B cell (primary cell): ENCODE results near the gene AK8. TPM values are rescaled to one million over a fixed set of nuclear protein-coding genes. Genes with fewer than 3 reads are reported as not detected.

Experiments used
- ATAC-seq: fragments of 200-7000 bp; cut with Tn5 transposase; one replicate; pipeline ENCODE4 v1.10.0; 2021; ENCODE audit warnings: low read depth, mild to moderate bottlenecking, moderate number of reproducible peaks, moderate library complexity
- CTCF ChIA-PET: fragments of 350-600 bp; sonication (Branson Sonifier 250); formaldehyde crosslinking; loops from one replicate; lab custom pipeline; 2021; ENCODE audit warnings: antibody characterized with exemption, inconsistent platforms; lab: Charles Lee
- POLR2A ChIA-PET: fragments of 350-600 bp; sonication (Branson Sonifier 250); formaldehyde crosslinking; loops from one replicate; lab custom pipeline; 2021; ENCODE audit warnings: antibody characterized with exemption; lab: Charles Lee
- DNase-seq: peaks from one replicate; pipeline ENCODE4 v3.0.0; 2013
- H2AFZ ChIP-seq: 2 replicates; pipeline ENCODE4 v1.6.1; 2012; ENCODE audit warnings: mild to moderate bottlenecking, low read depth, low read length; ENCODE audit not compliant: insufficient read depth, poor library complexity, severe bottlenecking
- H3K27ac ChIP-seq, 2 donors: 1 replicate in 1 of 2; 2 replicates in 1 of 2; pipeline ENCODE4 v1.5.1; 2012 to 2013; ENCODE audit warnings: low read length in 2 of 2, mild to moderate bottlenecking in 2 of 2, moderate library complexity in 1 of 2
- H3K27me3 ChIP-seq, 4 experiments: fragments of 200-600 bp in 1 of 4; sonication (generic) in 1 of 4; replicated peaks in 1 of 4; 1 replicate in 2 of 4; 2 replicates in 2 of 4; pipeline versions ENCODE4 v1.6.1 to v1.7.0; 2013 to 2016; ENCODE audit warnings: low read length in 3 of 4, mild to moderate bottlenecking in 2 of 4, mixed read lengths in 1 of 4, moderate library complexity in 1 of 4; ENCODE audit not compliant: insufficient read depth in 4 of 4, control insufficient read depth in 3 of 4; ENCODE audit errors: control extremely low read depth in 1 of 4
- H3K36me3 ChIP-seq, 2 experiments: replicated peaks in 1 of 2; 1 replicate in 1 of 2; 2 replicates in 1 of 2; pipeline versions ENCODE4 v1.6.1 to v1.7.1; 2013; ENCODE audit warnings: low read length in 1 of 2; ENCODE audit not compliant: insufficient read depth in 2 of 2, control insufficient read depth in 1 of 2; ENCODE audit errors: control extremely low read depth in 1 of 2, extremely low read depth in 1 of 2
- H3K4me1 ChIP-seq, 2 donors: fragments of 200-600 bp in 1 of 2; sonication (generic) in 1 of 2; 1 replicate in 1 of 2; 2 replicates in 1 of 2; pipeline versions ENCODE4 v1.5.1 to v1.6.1; 2013 to 2017; ENCODE audit warnings: low read length in 2 of 2; ENCODE audit not compliant: control insufficient read depth in 2 of 2, insufficient read depth in 2 of 2
- H3K4me2 ChIP-seq: replicated peaks from 2 replicates; pipeline ENCODE3; 2012; ENCODE audit warnings: mild to moderate bottlenecking, low read depth, low read length; ENCODE audit not compliant: poor library complexity, severe bottlenecking
- H3K4me3 ChIP-seq, 5 experiments: fragments of 200-600 bp in 1 of 5; sonication (generic) in 1 of 5; 1 replicate in 3 of 5; 2 replicates in 2 of 5; pipeline versions ENCODE4 v1.5.1 to v1.7.0; 2011 to 2016; ENCODE audit warnings: low read length in 4 of 5, mild to moderate bottlenecking in 4 of 5, low read depth in 2 of 5, control low read depth in 1 of 5, moderate library complexity in 1 of 5; ENCODE audit not compliant: insufficient read depth in 1 of 5; ENCODE audit errors: control extremely low read depth in 1 of 5, extremely low read depth in 1 of 5
- H3K79me2 ChIP-seq: fragments of 200-600 bp; sonication (generic); one replicate; pipeline ENCODE4 v1.6.0; 2016; ENCODE audit warnings: low read length; ENCODE audit not compliant: control insufficient read depth, insufficient read depth
- H3K9ac ChIP-seq: fragments of 200-600 bp; sonication (generic); 2 replicates; pipeline ENCODE4 v1.6.1; 2017; ENCODE audit warnings: mild to moderate bottlenecking, low read length, moderate library complexity
- H3K9me3 ChIP-seq, 3 donors: one replicate each; pipeline versions ENCODE4 v1.6.1 to v1.7.1; 2013; ENCODE audit warnings: low read length in 2 of 3; ENCODE audit not compliant: control insufficient read depth in 2 of 3, insufficient read depth in 1 of 3; ENCODE audit errors: control extremely low read depth in 1 of 3
- H4K20me1 ChIP-seq: 2 replicates; pipeline ENCODE4 v1.6.0; 2012; ENCODE audit warnings: mild to moderate bottlenecking, low read length; ENCODE audit not compliant: insufficient read depth, control insufficient read depth, poor library complexity, severe bottlenecking
- H3K27ac Mint-ChIP-seq: one replicate; pipeline ENCODE4 v1.8.0; 2021; ENCODE audit warnings: mixed read lengths
- H3K27me3 Mint-ChIP-seq: one replicate; pipeline ENCODE4 v1.8.0; 2021; ENCODE audit warnings: mixed read lengths
- H3K4me1 Mint-ChIP-seq: one replicate; pipeline ENCODE4 v1.8.0; 2021; ENCODE audit warnings: mixed read lengths
- H3K4me3 Mint-ChIP-seq: one replicate; pipeline ENCODE4 v1.8.0; 2021; ENCODE audit warnings: mixed read lengths
- H3K9me3 Mint-ChIP-seq: one replicate; pipeline ENCODE4 v1.8.0; 2022; ENCODE audit warnings: mixed read lengths; ENCODE audit not compliant: insufficient read depth
- EZH2 ChIP-seq: IDR thresholded peaks from 2 replicates; pipeline ENCODE4 v1.6.1; 2012; ENCODE audit warnings: borderline replicate concordance, low read depth, mild to moderate bottlenecking, moderate library complexity, low read length; ENCODE audit not compliant: insufficient read depth, poor library complexity, severe bottlenecking
- WGBS: methylation state at CpG from one replicate; pipeline ENCODE4 v1.1.5; 2013; ENCODE audit warnings: missing lambda C conversion rate; ENCODE audit not compliant: insufficient coverage; 5-methylcytosine and 5-hydroxymethylcytosine counted together
- intact Hi-C: fragments of 100-400 bp; cut with micrococcal nuclease; formaldehyde crosslinking; loops from one replicate; pipeline ENCODE4 v1.10.0; 2022
- polyA plus RNA-seq: library from polyadenylated mRNA; depleted of rRNA; stranded (reverse); fragments of >200 nt; gene quantifications from 2 replicates; pipeline ENCODE4 v1.2.3, GENCODE V29; 2012
- total RNA-seq, 2 donors: library from RNA; stranded (reverse); fragments of 120-200 nt in 1 of 2; gene quantifications; 1 replicate in 1 of 2; 2 replicates in 1 of 2; pipeline versions ENCODE4 v1.2.3 to v1.2.4, GENCODE V29; 2013 to 2022
- TF ChIP-seq, protein P1 (sequence below): fragments of 200-600 bp; IDR thresholded peaks from one replicate; pipeline ENCODE4 v1.8.0; 2022; ENCODE audit warnings: antibody characterized with exemption, mild to moderate bottlenecking

The AK8 gene
- total and polyA plus RNA-seq, 2 donors (not counting 1 experiment from before 2014, with no cell fraction given), result 1.9 to 8.6 TPM

GRCh38 chr9:132886334-132886725 is 8.2 kb upstream of the AK8 start:
- peak overlapping the region; percentile 18 for H2AFZ ChIP-seq
- H3K4me1 Mint-ChIP-seq, result peaks cover 46% of the 10 kb centered on the region
- no peak overlapping the region for H3K4me3 Mint-ChIP-seq

GRCh38 chr9:132885720-132886333 is 7.7 kb upstream of the AK8 start:
- peak; percentile 61 for DNase-seq
- TF ChIP-seq, protein P1, sequence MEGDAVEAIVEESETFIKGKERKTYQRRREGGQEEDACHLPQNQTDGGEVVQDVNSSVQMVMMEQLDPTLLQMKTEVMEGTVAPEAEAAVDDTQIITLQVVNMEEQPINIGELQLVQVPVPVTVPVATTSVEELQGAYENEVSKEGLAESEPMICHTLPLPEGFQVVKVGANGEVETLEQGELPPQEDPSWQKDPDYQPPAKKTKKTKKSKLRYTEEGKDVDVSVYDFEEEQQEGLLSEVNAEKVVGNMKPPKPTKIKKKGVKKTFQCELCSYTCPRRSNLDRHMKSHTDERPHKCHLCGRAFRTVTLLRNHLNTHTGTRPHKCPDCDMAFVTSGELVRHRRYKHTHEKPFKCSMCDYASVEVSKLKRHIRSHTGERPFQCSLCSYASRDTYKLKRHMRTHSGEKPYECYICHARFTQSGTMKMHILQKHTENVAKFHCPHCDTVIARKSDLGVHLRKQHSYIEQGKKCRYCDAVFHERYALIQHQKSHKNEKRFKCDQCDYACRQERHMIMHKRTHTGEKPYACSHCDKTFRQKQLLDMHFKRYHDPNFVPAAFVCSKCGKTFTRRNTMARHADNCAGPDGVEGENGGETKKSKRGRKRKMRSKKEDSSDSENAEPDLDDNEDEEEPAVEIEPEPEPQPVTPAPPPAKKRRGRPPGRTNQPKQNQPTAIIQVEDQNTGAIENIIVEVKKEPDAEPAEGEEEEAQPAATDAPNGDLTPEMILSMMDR, result no peak
- Histone ChIP-seq H4K20me1 (no peaks in the 10 kb centered on the region), H3K9me3 (peaks cover 0 to 11% (median 0%) of the 10 kb centered on the region in 3 donors), H3K4me2 (peak overlapping the region; percentile 39), H3K27ac (peak overlapping the region in 1 of 2 donors; percentile 45), H3K4me3 (no peak overlapping the region), H3K4me1 (peaks cover 42 to 50% of the 10 kb centered on the region in 2 donors), H3K9ac (no peak overlapping the region), H3K27me3 (no peaks in the 10 kb centered on the region), H2AFZ (peak overlapping the region; percentile 18), H3K79me2 (peaks cover 6% of the 10 kb centered on the region), H3K36me3 (no peaks in the 10 kb centered on the region)
- Mint-ChIP-seq H3K27me3 (no peaks in the 10 kb centered on the region), H3K4me1 (peaks cover 45% of the 10 kb centered on the region), H3K9me3 (no peaks in the 10 kb centered on the region), H3K4me3 (no peak overlapping the region), H3K27ac (peak overlapping the region; percentile 80)
- ChIA-PET POLR2A (interaction anchor here (0.7 kb wide), 1 partner anchor 568 kb away, joined by 6 read pairs; no protein-coding TSS in a partner anchor), CTCF (interaction anchor here (1.0 to 1.7 kb wide), 3 partner anchors 9 to 16 kb away, joined by 3 to 5 read pairs (median 3); no protein-coding TSS in a partner anchor)
- intact Hi-C loops, result loop anchor here (5.0 kb wide), 1 partner anchor 119 kb away; no protein-coding TSS in a partner anchor
- 36% methylated on average over 4 of the region's 9 CpGs for WGBS
- no peak for ATAC-seq

More at GRCh38 chr9:132886334-132886725, 8.2 kb upstream of the AK8 start:
- DNase-seq, result no peak
- WGBS, result 77% methylated on average over 5 of the region's 6 CpGs
- CTCF ChIA-PET, result interaction anchor here (1.0 to 1.7 kb wide), 3 partner anchors 9 to 16 kb away, joined by 3 to 5 read pairs (median 3); no protein-coding TSS in a partner anchor
- TF ChIP-seq EZH2, result no peak
- TF ChIP-seq, protein P1, result no peak
- Histone ChIP-seq H3K27me3 (no peaks in the 10 kb centered on the region), H3K4me3 (no peak overlapping the region), H3K27ac (peak overlapping the region in 1 of 2 donors; percentile 45), H3K4me2 (peak overlapping the region; percentile 39), H3K79me2 (peaks cover 6% of the 10 kb centered on the region), H3K4me1 (peaks cover 42 to 50% of the 10 kb centered on the region in 2 donors), H3K9me3 (peaks cover 0 to 11% (median 0%) of the 10 kb centered on the region in 3 donors), H3K36me3 (no peaks in the 10 kb centered on the region), H3K9ac (no peak overlapping the region), H4K20me1 (no peaks in the 10 kb centered on the region)
- Mint-ChIP-seq H3K27me3 (no peaks in the 10 kb centered on the region), H3K27ac (peak overlapping the region; percentile 80), H3K9me3 (no peaks in the 10 kb centered on the region)
- intact Hi-C loops, result loop anchor here (5.0 kb wide), 1 partner anchor 119 kb away; no protein-coding TSS in a partner anchor
- POLR2A ChIA-PET, result no interaction called here
- ATAC-seq, result no peak
